IPS-NIHi11 (cell line): ENCODE results near the gene LINC01488.

Source experiments
- DNase-seq: peaks from one replicate; pipeline ENCODE4 v3.0.0; 2012; ENCODE audit warnings: mixed read lengths, low spot score

Gene LINC01488

DNA sequence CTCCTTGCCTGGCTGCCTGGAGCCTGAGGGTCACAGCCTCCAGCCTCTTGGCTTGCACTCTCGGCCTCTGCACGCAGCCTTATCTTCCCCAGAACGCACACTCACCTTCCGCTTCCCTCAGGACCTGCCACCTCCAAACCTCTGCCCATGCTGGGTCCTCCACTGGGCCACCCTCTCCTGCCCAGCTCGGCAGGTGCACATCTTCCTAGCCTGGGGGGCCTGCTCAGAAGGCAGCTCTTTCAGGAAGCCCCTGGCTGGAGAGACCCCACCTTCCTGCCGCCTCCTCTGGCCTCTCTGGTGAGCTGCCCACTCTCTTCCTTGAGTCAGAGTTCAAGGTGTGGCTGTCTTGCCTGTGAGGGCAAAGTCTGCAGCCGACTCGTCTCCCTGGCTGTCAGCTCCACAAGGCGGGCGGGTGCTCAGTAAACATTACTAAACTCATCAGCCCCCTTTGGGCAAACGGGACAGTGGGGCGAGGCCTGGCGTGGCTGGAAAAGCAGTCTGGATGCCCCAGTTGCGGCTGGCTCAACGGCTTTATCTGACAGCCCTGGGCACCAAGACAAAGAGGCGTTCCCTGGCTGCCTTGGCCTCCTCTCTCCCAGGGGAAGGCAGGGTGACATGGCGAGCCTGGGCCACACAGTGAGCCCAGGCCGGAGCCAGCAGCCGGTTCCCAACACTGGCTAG, 1.7 kb upstream of the LINC01488 start:
- DNase-seq = no peak

- no peak for DNase-seq
Observed at GRCh38 chr11:69480547-69481392, 693 bp upstream of the LINC01488 start.

DNA sequence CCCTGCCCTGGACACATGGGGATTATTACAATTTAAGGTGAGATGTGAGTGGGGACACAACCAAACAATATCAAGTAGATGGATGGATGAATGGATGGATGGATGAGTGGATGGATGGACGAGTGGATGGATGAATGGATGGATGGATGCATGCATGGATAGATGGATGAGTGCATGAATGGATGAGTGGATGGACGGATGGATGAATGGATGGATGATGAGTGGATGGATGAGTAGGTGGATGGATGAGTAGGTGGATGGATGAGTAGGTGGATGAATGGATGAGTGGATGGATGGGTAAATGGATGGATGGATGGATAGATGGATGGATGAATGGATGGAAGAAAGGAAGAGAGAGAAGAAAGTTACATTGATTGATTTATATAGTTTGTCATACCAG, 859 bp downstream of the LINC01488 start:
- no peak for DNase-seq

- no peak for DNase-seq
Observed at GRCh38 chr11:69483170-69483569, 1.7 kb downstream of the LINC01488 start.

GRCh38 chr11:69483691-69484426, 2.4 kb downstream of the LINC01488 start:
- peak; percentile 66 for DNase-seq

DNA sequence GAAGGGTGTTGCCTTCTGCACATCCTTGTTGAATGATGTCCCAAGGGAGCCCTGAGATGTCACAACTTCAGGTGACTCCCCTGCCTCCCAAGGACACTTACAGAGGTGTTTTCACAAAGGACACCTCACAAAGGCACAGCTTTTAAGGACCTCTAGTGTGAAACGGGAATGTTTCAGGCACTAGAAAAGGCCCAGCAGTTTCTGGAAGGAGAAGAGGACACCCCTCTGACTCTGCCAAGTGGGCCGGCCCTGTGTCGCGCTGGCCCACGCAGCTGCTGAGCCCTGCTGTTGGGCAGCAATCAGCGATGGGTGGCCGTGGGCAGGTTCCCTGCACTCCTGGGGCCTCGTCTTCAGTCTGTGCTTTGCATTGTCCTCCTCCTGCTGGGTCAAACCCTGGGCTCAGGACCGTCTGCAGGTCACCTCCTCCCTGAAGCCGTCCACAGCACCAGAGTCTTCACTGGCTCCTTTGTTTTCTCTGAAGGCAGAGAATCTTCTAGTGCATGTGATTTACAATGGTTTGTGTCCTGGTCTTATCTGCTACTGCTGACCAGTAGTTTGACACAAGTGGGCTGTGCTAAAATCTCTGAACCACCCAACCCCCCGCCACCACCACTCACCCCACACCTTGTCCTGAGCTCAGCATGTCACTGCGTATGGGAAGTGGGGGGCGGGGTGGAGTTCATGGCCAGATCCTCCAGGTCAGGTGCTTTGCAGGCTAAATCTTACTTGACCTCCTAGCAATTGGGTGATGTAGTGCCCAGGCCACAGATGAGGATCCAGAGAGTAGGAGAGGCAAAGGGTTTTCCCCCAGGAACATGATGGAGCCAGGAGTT, 3.2 kb downstream of the LINC01488 start:
- no peak for DNase-seq

DNA sequence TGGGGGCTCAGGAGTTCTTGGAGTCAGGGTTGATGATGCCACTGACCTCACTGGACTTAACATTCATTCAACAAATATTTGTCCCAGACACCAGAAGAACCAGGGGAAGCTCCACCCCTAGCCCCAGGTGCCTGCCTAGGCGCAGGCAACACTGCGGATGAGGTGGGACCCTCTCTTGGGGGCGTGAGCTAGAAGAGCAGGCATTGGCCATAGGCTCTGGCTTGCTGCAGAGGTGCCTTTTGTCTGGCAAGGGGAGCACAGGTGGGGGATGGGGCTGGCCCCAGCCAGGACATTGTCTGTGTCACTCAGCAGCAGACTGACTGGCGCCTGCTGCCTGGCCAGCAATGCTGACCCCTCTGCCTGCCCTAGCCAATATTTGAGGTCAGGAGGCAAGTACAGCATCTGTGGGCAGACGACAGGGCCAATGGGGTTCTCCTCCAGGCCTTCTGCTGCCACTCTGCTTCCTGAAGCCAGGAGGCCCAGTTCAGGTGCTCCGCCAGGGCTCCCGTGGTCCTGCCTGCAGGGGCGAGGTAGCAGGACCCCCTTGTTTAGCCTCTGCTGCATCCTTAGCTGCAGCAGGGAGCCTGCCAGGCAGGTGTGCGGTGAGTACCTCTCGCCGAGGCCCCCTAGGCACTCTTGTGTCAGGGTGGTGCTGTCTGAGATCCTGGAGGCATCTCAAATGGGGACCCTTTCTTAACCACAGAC, 4.0 kb downstream of the LINC01488 start:
- no peak for DNase-seq

DNA sequence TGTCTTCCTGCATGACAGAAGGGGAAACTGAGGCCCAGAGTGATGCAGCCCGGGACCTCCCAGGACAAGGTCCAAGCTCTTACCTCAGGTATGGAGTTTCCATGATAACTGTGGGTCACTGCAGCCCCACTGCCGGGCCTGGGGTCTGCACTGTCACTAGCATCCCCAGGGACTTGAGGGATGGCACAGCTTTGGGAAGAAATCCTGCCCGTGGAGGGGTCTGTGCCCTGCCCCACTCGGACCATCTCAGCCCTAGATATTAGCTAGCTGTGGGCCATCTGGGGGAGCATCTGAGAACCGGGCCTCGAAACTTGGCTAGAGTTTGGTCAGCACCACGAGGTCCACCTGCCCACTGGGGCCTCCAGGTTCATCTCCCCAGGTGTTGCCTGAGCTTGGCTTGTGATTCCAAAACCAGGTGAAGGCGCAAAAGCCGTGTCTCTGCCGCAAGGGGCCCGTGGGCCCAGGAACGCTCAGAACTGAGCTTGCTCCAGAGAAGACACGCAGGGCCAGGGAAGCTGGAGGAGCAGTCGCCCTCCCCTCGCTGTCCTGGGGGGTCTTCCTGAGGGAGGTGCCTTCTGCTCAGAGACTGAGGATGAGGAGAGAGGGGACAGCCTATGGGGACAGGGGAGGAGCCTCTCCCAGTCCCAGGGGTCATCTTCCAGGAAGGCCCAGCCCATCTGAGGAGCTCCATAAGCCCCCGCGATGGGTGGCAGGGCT, 4.8 kb downstream of the LINC01488 start:
- DNase-seq = no peak

- no peak for DNase-seq
Observed at GRCh38 chr11:69486773-69487291, 5.4 kb downstream of the LINC01488 start.

DNA sequence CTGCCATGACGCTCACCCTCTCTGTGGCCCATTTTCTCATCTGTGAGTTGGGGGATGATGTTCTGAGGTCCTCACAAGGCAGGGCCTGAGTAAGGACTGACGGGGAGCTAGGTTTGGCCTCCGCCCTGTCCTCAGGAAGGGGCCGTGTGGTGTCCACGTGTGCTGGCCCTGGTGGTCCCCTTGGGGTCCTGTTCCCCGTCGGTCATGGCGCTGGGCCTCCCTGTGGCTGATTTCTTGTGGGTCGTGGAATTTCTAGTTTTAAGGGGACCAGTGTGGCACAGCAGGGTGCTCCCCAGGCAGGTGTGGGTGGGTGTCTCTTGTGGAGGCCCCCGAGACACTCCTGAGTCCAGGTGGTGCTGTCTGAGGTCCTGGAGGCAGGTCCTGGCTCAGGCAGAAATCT, 5.9 kb downstream of the LINC01488 start:
- no peak for DNase-seq

DNA sequence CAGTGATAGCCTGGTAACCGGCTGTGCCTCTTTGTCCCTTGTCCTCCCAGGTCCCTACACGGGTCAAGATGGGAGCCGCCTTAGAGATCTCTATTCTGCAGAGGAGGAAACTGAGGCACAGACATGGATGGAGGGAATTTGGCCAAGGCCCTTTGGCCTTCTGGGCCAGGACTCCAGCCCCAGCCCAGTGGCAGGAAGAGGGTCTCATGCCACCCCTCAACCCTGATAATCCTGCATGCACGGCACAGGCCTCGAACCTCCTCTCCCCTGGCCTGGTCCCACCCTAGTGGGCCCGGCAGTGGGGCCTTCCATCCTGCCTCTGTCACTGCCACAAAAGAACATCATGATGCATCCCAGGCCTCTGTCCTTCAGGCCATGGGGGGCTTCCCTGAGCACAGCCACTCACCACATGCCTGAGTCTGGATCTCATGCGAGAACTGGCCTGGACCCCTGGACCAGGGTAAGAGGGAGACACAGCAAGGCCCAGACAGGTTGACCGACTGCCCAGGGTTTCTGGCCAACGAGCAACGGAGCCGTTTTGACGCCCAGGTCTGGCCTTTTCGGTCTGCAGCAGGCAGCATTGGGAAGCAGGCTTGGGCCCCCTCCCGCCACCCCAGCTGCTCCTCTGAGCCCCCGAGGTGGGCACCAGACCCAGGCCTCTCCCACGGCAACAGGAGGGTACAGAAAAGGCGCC, 6.5 kb downstream of the LINC01488 start:
- no peak for DNase-seq

DNA sequence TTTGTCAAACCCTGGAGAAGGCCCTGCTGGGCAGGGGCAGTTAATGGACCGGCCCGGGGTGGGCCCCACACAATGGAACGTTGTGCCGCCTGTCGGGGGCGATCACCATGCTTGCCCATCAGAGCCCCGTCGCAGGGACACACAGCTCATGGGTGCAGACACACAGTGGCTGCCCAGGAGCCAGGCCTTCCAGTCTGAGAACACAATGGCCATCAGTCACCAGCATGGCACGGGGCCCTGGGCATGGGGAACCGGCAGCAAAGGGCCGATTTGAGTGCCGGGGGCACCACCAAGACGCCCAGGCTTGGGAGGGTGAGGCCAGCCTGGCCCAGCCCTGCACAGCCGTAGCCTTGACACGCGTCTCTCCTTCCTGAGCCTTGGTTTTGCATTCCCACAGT, 7.1 kb downstream of the LINC01488 start:
- no peak for DNase-seq

DNA sequence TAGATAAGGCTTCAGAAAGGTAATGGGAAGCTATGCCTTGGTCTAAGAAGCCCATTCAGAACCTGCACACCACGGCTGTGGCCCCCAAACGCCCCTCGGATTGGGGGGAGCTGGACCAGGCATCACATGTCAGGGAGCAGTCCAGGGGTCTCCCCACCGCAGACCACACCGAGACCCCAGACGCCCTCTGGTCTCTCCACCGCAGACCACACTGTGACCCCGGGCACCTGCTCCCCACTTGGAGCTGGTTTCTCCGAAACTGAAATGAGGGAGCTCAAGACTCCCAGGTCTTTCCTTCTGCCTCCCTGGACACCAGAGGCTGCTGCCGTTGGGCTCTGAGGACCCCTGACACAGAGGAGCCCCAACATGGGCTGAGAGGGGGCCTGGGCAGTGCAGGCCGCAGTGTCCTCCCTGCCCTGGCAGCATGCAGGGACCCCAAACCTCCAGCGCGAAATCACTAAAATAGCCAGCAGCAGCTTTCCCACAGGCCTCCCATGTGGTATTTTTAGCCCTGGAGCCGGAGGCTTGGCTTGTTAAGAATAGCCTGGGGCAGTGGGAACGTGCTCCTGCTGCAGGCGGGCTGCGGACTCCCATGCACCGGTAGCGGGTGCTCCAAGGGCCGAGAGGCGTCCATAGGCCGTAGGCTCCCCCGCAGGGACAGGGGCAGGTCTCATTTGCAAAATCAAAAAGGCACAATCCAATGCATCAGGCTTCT, 7.7 kb downstream of the LINC01488 start:
- peak; percentile 57 for DNase-seq

DNA sequence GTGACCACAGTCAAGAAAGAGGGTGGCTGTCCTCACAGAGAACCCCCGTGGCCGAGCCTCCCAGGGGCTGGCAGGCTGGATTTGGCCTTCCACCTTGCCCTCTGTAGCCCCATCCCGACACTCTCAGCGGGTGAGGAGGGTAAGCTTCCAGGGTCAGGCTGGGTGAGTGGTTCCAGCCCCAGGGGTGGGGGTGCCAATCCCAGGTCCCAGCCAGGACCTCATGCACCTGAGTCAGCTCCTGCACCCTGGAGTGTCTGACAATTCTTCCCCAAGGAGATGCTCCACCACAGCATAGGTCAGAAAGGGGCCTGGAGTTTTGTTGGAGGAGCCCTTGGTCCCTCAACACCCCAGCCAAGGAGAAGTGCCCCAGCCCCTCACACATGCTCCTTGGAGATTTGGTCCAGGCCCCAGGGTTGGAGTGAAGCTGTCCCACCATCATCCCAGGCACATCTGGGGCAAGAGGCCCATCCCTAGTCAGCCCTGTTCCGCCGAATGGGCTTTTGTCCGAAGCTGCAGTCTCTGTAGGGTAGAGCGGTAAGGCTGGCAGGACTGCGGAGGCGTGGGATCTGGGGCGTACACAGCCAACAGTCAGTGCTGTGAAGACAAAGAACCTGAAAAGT, 8.4 kb downstream of the LINC01488 start:
- no peak for DNase-seq

DNA sequence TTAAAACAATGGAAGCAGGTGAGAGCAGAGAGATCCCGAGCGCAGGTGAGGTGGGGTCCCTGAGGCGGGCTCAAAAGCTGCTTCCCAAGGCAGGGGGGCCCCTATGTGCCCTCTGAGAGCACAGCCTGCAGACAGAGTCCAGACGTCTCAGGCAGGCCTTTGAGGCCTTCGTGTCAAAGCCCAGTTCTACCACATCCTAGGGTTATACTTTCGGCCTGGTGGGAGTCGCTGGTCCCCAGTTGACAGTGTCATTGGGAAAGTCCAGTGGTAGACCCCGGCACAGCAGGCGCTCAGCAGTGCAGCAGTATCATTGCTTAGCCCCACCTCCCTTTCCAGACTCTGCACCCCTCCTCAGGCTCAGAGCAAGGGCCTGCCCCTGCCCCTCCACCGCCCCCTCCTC, 9.1 kb downstream of the LINC01488 start:
- DNase-seq = no peak

DNA sequence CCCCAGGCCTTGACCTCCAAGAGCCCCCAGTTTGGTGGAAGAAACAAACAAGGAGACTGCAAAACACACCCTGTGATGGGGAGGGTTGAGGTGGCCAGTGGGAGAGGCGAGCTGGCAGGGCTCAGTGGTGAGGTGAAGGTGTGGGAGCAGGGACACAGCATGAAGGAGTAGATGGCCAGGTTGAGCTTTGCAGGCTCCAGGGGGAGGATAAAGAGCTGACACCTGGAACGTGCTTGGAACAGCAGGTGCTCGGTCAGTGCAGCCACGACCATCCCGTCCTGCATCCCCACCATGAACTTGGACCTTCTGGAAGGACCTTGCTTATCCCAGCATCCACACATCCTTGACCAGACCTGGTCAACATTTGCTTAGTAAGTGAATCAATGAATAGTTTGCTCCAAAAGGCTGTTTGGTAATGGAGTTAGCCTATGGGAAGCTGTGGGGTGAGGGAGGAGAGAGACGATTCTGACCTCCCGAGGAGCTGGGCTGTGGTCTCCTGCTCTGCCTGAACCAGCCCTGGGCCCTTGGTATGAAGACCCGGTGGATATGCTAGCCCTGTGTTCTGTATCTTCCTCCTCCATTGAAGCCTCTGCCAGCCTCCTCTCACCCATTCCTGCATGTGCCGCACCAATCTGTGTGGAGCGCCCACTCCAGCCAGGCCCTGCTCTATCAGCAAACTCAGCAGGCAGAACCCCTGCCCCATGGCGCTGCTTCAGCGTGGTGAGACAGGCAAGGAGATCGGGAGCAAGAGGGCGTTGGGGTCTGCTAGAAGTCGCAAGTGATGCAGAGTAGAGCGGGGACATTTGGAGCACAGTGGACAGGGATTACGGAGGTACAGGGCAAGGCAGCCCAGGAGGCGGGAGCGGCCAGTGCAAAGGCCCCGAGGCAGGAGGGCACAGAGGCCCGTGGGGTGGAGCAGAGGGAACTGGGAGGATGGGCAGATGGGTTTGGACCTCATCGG, 9.9 kb downstream of the LINC01488 start:
- DNase-seq = no peak

GRCh38 chr11:69492201-69492991, 10.9 kb downstream of the LINC01488 start:
- no peak for DNase-seq
